GM18526 (cell line): ENCODE measurements around the gene SCN2B.

Experiments used
- POLR2A ChIP-seq: IDR thresholded peaks from 3 replicates; pipeline ENCODE4 v1.6.1; 2011; ENCODE audit not compliant: insufficient read length; ENCODE audit errors: extremely low read depth

SCN2B gene

DNA sequence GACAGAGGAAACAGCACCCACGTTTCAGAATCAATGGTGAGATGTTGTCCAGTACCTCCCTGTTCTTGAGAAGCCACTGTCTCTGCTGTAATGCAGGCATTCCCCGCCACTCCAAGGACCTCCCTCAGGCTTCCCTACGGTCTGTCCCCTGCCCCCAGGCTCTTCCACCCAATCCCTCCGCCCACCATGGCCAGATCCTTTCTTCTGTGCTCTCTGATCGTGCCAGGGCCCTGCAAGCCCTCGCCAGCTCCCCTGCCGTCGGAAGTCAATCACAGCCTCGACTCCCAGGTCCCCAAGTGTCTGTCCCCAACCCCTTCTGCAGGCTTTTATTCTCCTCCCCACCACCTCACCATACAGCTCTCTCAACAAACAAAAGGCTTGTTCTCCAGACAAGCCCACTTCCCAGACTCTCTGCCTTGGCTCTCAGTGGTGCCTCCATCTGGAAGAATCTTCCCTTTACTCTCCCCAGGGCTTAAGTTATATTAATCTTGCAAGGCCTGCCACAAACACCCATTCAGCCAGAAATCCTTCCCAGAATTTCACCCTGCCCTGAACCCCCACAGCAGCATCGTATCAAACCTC is 37.5 kb downstream of the SCN2B start:
- TF ChIP-seq POLR2A, result no peak

DNA sequence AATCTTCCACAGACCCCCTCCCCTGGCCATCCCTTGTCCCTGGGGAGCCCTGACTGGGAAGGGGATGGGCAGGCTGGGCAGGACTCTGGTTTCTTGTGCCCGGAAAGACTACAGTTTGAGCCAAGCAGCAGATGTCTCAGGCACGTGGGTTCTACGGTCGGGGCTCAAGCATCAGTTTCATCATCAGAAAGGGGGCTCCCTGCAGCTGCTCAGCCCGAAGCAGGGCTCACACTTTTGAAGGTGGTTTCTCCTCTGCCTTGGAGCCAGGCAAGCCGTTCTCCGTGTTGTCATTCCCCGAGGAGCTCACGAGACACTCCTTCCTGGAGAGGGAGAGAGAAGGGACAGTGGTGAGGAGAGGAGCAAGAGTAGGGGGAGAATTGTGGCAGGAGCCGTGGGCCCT is 39.6 kb downstream of the SCN2B start:
- TF ChIP-seq POLR2A, result no peak

- no peak for TF ChIP-seq POLR2A
Measured at GRCh38 chr11:118136341-118136740, 40.1 kb downstream of the SCN2B start.

GRCh38 chr11:118135796-118136165 is 40.7 kb downstream of the SCN2B start:
- no peak for TF ChIP-seq POLR2A

GRCh38 chr11:118135051-118135795 is 41.2 kb downstream of the SCN2B start:
- no peak for TF ChIP-seq POLR2A

DNA sequence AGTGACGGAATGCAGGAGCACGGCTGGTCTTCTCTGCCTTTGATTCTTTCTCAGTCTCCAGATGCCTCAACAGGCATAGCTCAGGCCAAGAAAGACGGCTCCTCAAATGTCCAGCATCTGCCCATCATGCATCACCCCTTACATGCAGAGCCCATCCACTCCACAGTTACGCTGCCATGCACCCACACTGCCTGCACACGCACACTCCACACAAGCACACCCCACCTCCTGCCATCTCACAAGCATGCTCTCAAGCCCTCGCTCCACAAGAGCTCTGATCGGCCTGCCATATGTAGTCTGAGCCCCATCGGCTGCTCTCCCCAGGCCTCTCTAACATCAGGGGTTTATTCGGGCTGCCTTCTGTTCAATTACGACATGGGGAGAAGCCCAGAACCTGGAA is 42.6 kb downstream of the SCN2B start:
- no peak for TF ChIP-seq POLR2A

- no peak for TF ChIP-seq POLR2A
Measured at GRCh38 chr11:118132385-118133151, 43.9 kb downstream of the SCN2B start.

GRCh38 chr11:118129471-118130172 is 46.8 kb downstream of the SCN2B start:
- TF ChIP-seq POLR2A, result no peak

DNA sequence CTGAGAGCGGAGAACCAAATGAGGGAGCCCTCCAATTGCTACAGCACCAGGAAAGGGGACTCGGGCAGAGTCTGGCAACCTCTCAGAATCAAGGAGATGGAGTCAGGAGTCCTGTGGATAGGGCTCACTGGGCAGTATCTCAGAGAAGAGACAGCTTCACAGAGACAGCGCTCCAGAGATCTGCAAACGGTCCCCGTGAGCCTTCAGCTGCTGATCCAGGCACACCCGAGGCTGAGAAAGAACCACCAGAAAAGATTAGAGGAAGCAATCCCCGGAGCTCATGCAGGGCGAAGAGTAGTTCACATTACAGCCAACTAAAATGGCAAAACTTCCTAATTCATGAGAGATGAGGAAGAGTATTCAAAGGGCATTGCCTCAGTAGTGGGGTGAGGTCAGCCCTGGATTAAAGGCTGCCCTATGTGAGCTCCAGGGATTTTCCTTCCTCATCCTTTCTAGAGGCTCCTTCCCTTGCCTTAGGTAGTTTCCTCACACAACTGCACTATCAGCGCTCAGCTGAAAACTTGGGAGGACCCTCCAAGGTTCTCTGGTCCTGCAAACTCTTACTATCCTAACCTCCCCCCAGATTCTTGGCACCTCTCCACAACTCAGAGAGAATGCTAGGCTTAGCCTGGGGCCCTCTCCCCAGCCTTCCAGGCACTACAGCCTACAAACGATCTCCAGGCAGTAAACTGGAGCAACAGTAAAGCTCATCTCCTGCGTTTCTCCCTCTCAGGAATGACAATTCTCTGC is 47.5 kb downstream of the SCN2B start:
- no peak for TF ChIP-seq POLR2A

GRCh38 chr11:118128310-118128709 is 48.1 kb downstream of the SCN2B start:
- TF ChIP-seq POLR2A, result no peak

DNA sequence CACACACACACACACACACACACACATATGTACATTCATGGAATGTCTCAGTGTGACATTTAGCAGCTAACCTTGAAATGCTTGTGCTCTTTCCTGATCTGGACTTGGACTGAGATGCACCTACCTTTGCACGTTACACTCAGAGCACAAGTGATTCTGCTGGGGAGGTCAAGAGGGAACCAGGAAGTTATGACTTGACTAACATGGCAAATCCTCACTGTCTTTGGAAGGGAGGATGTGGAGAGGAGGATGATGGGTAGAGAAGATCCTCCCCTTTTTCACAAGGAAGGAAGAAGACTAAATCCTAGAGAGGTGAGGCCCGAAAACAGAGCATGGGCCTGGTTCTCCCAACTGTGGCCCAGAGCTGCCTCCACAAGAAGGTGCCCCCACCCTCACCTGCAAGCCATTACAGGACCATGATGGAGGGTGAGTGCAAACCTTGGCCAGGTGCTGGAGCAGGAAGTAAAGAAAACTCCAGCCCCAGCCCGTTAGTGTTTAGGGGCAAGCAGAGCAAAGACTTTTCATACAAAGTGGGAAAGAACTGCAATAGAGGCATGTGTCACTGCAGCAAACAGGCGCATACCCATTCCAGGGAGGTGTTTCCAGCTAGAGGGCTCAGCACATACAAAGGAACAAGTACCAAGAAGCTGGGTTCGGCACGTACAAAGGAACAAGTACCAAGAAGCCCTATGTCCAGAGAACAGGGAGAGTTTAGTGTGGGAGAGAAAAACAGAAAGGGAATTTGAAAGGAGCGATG is 50.2 kb downstream of the SCN2B start:
- TF ChIP-seq POLR2A, result no peak

- no peak for TF ChIP-seq POLR2A
Measured at GRCh38 chr11:118124929-118125535, 51.4 kb downstream of the SCN2B start.

GRCh38 chr11:118120793-118121192 is 55.6 kb downstream of the SCN2B start:
- no peak for TF ChIP-seq POLR2A
